GM10847 (cell line): Measurements from ENCODE around the gene BICD2.

Experiments used
- POLR2A ChIP-seq: IDR thresholded peaks from 2 replicates; pipeline ENCODE4 v1.6.1; 2011; ENCODE audit not compliant: insufficient read length; ENCODE audit errors: extremely low read depth

The BICD2 gene

DNA sequence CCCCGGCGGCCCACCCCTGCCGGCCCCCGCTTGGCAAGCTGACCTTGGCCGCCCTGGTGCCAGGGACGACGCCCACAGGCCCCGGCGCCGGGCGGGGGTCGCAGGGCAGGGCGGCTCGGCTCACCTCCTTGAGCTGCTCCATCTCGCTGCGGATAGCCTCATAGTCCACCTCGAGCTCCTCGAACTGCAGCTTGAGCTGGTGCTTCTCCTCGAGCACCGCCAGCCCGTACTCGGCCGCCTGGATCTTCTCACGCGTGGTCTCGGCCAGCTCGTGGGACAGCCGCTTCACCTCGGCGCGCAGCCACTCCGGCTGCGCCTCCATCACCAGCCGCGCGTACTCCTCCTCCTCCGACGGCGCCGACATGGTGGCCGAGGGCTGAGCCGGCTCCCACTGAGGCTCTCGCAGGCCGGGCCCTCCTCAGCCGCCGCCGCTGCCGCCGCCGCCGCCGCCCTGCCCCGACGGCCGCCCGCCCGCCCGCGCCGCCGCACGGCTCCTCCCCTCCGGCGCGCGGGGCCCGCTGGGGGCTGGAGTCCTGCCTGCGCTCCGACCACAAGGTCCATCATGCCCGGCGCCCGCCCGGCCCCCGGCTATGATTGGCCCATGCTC, at the start of gene BICD2:
TSS of gene BICD2 (minus strand) at position 453 of the 607 bp plus-strand sequence. CDS start at position 364, 89 bp downstream.
- no peak for TF ChIP-seq POLR2A

DNA sequence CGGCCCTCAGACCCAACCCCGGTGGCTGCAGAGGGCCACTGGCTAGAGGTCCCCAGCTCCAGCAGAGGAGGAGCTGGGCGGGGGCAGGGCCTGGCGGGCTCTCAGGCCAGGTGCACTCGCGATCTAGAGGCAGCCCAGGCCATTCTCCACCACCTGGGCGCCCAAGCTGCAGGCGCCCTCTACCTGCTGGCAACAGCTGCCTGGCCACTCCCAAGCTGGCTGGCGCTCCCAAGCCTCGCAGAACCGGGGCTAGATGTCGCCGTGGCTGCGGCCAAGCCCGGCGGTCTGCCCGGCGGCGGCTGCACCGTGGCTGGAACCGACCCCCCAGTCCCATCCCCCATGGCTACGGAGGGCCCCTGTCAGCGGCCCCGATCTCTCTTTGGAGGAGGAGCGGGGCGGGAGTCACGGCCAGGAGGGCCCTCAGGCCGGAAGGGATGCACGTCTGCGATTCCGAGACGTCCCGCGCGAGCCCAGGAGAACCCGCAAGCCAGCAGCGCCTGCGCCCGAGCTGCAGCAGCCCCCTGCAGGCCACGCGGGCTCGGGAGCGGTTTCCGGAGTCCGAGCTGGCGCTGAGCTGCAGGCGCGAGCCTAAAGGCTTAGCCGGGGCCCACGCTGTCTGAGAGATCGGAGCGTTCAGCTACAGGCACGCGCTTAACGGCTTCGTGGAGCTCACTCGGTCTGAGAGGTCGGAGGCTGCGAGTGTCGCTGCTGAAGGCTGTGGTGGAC, 44.3 kb upstream of the BICD2 start:
- TF ChIP-seq POLR2A: no peak

DNA sequence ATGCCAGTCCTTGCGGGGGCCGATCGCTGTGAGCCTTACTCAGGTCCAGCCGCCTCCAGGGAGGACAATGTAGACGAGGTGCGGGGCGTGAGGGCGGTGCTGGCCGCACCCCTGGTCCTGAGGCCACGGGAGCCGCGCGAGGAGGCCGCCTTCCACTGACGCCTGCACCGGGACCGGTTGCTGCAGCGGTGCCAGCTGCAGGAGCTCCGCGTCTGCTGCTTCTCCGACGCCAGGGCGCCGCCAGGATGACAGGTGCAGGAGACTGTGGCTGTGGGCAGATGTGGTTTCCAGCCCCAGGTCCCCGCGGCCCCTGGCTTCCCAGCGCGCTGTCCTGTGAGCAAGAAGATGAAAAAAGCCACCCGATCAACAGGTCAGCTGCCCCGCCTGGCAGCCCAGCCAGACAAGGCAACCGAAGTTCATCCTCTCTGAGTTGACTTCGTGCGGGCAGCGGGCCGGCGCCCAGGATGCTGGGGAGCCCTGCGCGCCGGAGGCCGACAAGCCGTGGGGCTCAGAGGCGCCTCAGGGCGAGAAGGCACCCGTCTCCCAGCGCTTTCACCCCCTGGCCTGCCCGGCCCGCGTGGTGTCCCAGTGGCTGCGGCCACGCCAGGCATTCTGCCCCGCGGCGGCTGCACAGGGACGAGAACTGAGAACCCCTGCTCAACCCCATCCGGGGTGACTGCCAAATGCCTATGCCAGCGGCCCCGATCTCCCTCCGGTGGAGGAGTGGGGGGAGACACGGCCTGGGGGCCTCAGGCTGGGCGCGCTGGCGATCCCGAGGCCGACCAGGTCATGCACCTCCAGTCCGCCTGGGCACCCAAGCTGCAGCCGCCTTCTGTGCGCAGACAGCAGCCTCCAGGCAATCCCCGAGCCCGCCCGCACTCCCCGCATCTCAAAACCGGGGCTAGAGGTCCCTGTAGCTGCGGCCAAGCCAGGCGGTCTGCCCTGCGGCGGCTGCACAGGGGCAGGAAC, 43.4 kb upstream of the BICD2 start:
- TF ChIP-seq POLR2A: no peak

DNA sequence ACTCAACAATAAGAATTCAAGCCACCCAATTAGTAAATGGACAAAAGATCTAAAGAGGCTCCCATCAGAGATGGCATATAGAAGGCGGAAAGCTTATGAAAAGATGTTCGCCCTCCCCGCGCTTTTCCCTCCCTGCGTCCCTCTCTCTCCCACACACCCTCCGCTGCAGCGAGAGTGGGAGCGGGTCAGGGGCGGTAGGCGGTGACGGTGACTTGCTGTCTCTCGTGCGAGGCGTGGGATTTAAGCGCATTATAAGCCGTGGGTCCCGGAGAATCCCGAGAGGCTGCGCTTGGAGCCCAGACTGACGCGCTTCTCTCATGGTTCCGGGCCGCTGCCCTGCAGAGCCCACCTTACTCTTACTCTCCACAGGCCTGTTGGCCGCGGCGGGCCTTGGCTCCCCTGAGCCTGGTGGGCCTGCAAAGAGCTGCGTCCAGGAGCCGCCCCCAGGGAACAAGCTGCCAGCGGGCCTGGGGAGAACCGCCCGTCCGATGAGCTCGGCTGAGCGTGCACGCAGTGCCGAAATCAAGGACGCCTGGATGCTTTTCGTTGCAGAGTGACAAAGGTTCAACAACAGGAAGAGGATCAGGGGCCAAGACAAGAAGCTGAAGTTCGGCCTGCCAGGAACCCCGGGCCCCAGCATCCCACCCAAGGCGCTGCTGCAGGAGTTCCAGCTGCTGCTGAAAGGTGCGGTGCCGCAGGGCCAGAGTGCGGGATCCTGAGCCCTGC, 42.6 kb upstream of the BICD2 start:
- TF ChIP-seq POLR2A: no peak

DNA sequence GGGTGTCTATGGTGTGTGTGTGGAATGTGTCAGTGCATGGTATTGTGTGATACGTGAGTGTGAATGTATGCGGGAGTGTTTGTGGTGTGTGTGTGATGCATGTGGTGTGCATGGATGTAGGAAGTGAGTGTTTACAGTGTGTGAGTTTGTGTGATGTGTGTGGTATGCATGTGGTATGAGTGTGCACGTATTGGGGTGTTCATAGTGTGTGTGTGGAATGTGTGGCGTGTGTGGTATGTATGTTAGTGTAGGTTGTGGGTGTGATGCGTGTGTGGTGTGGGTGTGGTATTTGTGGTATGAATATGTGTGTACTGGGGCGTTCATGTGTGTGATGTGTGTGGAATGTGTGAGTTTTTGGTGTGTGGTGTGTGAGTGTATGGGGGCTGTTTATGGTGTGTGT, 40.1 kb upstream of the BICD2 start:
- TF ChIP-seq POLR2A: no peak

DNA sequence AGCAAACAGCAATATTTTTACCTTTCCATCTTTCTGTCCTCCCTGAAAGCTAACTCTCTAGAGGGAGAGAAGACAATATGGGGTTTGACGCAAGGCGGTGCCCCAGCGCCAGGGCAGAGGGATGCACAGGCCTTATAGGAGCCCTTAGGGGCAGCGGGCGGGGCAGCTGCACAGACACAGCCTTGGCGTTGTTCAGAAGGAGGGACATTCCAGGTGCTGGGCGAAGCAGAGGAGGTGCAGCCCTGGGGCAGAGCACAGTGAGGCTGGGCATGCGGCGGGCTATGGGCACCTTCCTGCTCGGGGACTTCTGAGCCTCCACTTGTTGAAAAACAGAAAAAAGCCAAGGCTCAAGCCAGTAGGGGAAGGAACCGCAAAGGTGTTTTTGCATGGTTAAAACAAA, 33.7 kb upstream of the BICD2 start:
- no peak for TF ChIP-seq POLR2A

- no peak for TF ChIP-seq POLR2A
Measured at GRCh38 chr9:92795598-92796336, 31.1 kb upstream of the BICD2 start.

GRCh38 chr9:92795000-92795399, 30.4 kb upstream of the BICD2 start:
- no peak for TF ChIP-seq POLR2A

DNA sequence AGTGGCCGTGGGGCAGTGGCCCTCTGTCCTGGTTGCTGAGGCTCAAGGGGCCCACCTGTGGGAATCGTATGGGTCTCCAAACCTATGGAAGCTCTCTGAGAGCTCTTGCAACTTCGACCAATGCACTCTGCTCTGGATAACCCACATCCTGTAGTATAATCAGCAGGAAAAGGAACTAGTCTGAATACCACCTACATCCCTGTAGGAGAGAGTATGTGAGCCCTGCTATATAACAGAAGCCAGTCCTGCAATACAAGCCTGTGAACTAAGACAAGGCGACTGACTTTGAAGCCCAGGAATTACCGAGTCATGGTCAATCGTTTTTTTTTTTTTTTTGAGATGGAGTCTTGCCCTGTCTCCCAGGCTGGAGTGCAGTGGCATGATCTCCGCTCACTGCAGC, 29.8 kb upstream of the BICD2 start:
- no peak for TF ChIP-seq POLR2A

DNA sequence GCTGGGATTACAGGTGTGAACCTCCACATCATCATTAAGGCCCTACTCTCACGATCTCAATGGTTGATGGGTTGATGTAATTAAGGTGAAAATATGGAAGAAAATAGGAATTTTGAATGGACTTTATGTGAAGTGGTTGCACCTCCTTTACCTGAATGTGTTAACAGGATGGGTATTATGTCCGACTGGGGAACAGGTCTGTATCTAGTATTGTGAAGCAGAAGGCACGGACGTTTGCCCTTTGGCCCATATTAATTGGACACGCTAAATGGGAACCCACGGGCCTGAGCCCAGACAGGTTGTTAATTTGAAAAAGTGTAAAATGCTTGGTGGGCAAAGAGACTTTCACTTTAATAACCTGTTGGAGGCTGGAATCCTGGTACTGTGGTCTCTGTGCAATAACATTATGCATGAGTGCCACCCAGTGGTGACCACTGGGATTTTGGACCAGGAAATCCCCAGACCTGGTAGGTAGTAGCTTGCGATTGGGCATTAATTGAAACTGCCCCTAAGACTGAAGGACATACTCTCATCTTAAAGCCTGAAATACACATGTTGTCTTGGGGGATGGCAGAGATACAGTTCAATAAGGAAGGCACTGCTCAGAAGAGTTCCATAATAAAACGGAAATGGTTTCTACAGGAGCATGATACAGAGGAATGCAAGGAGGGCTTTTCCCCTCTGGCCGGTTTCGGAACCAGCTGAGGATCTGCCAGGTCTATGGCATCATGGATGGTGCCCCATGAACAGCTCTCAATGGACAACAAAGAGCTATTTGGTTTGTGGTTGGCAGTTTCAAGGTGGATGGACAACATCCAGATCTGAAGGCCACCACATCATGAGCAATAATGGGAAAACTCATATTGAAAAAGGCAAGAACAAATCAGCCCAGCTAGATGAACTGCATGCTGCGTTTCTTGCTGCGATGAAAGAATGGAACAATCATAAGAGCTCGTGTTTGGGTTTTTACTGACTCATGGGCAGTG, 26.2 kb upstream of the BICD2 start:
- TF ChIP-seq POLR2A: no peak

- TF ChIP-seq POLR2A: no peak
Measured at GRCh38 chr9:92786298-92786697, 21.7 kb upstream of the BICD2 start.

GRCh38 chr9:92781899-92782298, 17.3 kb upstream of the BICD2 start:
- no peak for TF ChIP-seq POLR2A

GRCh38 chr9:92780206-92780605, 15.6 kb upstream of the BICD2 start:
- no peak for TF ChIP-seq POLR2A
